ENCODE results near the gene SLC25A21. TPM values are rescaled to one million over a fixed set of nuclear protein-coding genes. Genes with fewer than 3 reads are reported as not detected.

The SLC25A21 gene
- total and polyA plus RNA-seq, 10 of the 15 experiments (the other 5 are each of a cell fraction or from before 2014, with no cell fraction given): 0.06 to 0.72 (median 0.17) TPM; not detected in 3

GRCh38 chr14:36655571-36655962 lies 516.8 kb downstream of the SLC25A21 start:
- no peak for TF ChIP-seq SMC3 (IDR thresholded peaks at IDR 0.05; ENCODE audit: borderline replicate concordance, low read length)
- TF ChIP-seq ZBED1 (IDR thresholded peaks at IDR 0.05; ENCODE audit: borderline replicate concordance): no peak
- TF ChIP-seq SRF (IDR thresholded peaks at IDR 0.05; ENCODE audit: low read depth in 2 of 2, low read length in 2 of 2): no peak
- TF ChIP-seq POU2F2 (IDR thresholded peaks at IDR 0.05; ENCODE audit: borderline replicate concordance, low read depth, low read length): no peak
- TF ChIP-seq KAT2A (conservative IDR thresholded peaks at IDR 0.05; ENCODE audit: control insufficient read depth, low read depth, low read length): no peak
- TF ChIP-seq, protein P1, sequence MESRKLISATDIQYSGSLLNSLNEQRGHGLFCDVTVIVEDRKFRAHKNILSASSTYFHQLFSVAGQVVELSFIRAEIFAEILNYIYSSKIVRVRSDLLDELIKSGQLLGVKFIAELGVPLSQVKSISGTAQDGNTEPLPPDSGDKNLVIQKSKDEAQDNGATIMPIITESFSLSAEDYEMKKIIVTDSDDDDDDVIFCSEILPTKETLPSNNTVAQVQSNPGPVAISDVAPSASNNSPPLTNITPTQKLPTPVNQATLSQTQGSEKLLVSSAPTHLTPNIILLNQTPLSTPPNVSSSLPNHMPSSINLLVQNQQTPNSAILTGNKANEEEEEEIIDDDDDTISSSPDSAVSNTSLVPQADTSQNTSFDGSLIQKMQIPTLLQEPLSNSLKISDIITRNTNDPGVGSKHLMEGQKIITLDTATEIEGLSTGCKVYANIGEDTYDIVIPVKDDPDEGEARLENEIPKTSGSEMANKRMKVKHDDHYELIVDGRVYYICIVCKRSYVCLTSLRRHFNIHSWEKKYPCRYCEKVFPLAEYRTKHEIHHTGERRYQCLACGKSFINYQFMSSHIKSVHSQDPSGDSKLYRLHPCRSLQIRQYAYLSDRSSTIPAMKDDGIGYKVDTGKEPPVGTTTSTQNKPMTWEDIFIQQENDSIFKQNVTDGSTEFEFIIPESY (IDR thresholded peaks at IDR 0.05): no peak
- WGBS (ENCODE audit: insufficient coverage, insufficient replicate concordance, low lambda C conversion rate, missing lambda C conversion rate): 58% methylated on average over 11 of the region's 11 CpGs
- Histone ChIP-seq H3K4me1 (ENCODE audit: control insufficient read depth, insufficient read depth, low read length) (no peaks in the 10 kb centered on the region), H3K36me3 (ENCODE audit: control insufficient read depth in 2 of 2, insufficient read depth in 2 of 2, low read length in 1 of 2) (no peaks in the 10 kb centered on the region), H3K9ac (ENCODE audit: control insufficient read depth, insufficient read depth, low read length) (no peak overlapping the region), H3K79me2 (ENCODE audit: control insufficient read depth, insufficient read depth, low read length) (no peaks in the 10 kb centered on the region), H3K27me3 (replicated peaks in 1 of 2; ENCODE audit: control insufficient read depth in 2 of 2, insufficient read depth in 2 of 2, low read length in 1 of 2) (peaks cover 3 to 13% of the 10 kb centered on the region in 2 experiments; a peak in 3 of 4 replicates), H4K20me1 (ENCODE audit: control insufficient read depth, insufficient read depth) (no peaks in the 10 kb centered on the region), H3K4me2 (ENCODE audit: control insufficient read depth, insufficient read depth) (no peak overlapping the region), H3K9me3 (replicated peaks; ENCODE audit: control insufficient read depth, insufficient read depth, low read length) (no peaks in the 10 kb centered on the region; the same call in 2 of the 3 replicates), H2AFZ (ENCODE audit: control insufficient read depth, low read depth, low read length) (no peak overlapping the region), H3K4me3 (no peak overlapping the region), H3K27ac (ENCODE audit: control insufficient read depth, insufficient read depth) (no peak overlapping the region)
- ChIA-PET SMC1A (ENCODE audit: uncharacterized antibody, unreplicated experiment) (interaction anchor here (0.6 to 2.2 kb wide), 3 partner anchors 91 to 1370 kb away, joined by 3 to 9 read pairs (median 5); no protein-coding TSS in a partner anchor), POLR2A (no interaction called here), RAD21 (ENCODE audit: unreplicated experiment) (interaction anchor here (1.9 to 2.4 kb wide), 2 partner anchors 92 to 286 kb away, joined by 6 to 13 read pairs; no protein-coding TSS in a partner anchor), CTCF (interaction anchor here (0.7 to 2.3 kb wide), 9 partner anchors 21 to 286 kb away, joined by 3 to 10 read pairs (median 3); no protein-coding TSS in a partner anchor)
- BruUV-seq (replicated peaks): no TSS peak
- FAIRE-seq (no peak), ATAC-seq (no peak), DNase-seq (ENCODE audit: low read depth, low spot score) (no peak)
- intact Hi-C loops (cut with micrococcal nuclease; ENCODE audit: unreplicated experiment) (no loop called here), in situ Hi-C loops (cut with MboI) (loop anchor here (10.0 kb wide), 2 partner anchors 279 to 489 kb away; no protein-coding TSS in a partner anchor)

Measured in GM12878 (cell line).